Peyer's patch (tissue), 4 donors: ENCODE data around the gene ARID1B.

Source experiments
- POLR2A ChIP-seq, 2 donors: fragments of 450-650 bp; IDR thresholded peaks; one replicate each; pipeline ENCODE4 v1.5.1; 2017; ENCODE audit warnings: antibody characterized with exemption in 2 of 2, mild to moderate bottlenecking in 2 of 2, moderate library complexity in 2 of 2
- TF ChIP-seq, protein P1 (sequence below), 6 experiments: fragments of 450-650 bp in 4 of 6; fragments of 200-600 bp in 2 of 6; sonication (generic) in 1 of 6; IDR thresholded peaks; one replicate each; pipeline ENCODE4 v1.5.1; 2017 to 2019; ENCODE audit warnings: antibody characterized with exemption in 6 of 6, mild to moderate bottlenecking in 3 of 6, moderate library complexity in 1 of 6

DNA sequence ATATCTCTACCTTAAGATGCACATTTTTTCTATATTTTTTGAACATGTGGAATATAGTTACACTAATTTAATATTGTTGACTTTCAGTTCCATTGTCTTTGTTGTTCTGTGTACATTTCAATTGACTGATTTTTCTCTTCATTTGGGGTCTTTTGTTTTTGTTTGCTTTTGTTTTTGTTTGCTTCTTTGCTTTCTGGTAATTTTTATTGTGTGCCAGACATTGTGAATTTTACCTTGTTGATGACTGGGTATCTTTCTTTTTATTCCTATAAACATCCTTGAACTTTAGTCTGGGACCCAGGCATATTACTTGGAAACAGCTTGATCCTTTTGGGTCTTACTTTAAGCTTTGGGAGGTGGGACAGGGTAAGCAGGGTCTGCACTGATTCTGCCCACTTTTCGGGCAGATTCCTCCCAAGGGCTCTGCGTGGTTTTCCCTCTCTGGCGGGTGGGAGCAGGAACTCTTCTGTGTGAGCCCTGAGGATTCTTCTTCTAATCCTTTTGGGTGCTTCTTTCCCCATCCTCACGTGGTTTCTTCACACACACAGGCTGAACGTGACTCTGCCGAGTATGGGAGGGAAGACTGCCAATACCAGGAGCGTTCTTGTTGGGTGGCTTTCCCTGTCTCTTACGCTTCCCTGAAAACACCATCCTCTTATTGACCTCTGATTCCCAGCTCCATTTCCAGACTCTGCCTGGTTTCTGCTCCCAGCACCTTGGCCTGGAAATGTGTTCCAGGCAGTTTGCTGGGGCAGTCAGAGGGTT is 200.5 kb downstream of the ARID1B start:
- TF ChIP-seq, protein P1, sequence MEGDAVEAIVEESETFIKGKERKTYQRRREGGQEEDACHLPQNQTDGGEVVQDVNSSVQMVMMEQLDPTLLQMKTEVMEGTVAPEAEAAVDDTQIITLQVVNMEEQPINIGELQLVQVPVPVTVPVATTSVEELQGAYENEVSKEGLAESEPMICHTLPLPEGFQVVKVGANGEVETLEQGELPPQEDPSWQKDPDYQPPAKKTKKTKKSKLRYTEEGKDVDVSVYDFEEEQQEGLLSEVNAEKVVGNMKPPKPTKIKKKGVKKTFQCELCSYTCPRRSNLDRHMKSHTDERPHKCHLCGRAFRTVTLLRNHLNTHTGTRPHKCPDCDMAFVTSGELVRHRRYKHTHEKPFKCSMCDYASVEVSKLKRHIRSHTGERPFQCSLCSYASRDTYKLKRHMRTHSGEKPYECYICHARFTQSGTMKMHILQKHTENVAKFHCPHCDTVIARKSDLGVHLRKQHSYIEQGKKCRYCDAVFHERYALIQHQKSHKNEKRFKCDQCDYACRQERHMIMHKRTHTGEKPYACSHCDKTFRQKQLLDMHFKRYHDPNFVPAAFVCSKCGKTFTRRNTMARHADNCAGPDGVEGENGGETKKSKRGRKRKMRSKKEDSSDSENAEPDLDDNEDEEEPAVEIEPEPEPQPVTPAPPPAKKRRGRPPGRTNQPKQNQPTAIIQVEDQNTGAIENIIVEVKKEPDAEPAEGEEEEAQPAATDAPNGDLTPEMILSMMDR (IDR thresholded peaks at IDR 0.05) = no peak
- TF ChIP-seq POLR2A (IDR thresholded peaks at IDR 0.05) = no peak
